HG03025 (cell line): ENCODE data around the gene CFDP1.
A peak's percentile ranks its signal among the peaks of the same experiment; 100 is the strongest.
"Not testable (repeated sequence)": the region's sequence is repeated elsewhere in the genome, so short reads cannot be mapped to it uniquely, and the experiment has no call there.

ENCODE experiments used
- ATAC-seq: cut with Tn5 transposase; IDR thresholded peaks from one replicate; pipeline ENCODE4 v1.9.1; 2021; ENCODE audit warnings: mild to moderate bottlenecking, moderate library complexity; ENCODE audit not compliant: unreplicated experiment, low FRiP score

Gene CFDP1

DNA sequence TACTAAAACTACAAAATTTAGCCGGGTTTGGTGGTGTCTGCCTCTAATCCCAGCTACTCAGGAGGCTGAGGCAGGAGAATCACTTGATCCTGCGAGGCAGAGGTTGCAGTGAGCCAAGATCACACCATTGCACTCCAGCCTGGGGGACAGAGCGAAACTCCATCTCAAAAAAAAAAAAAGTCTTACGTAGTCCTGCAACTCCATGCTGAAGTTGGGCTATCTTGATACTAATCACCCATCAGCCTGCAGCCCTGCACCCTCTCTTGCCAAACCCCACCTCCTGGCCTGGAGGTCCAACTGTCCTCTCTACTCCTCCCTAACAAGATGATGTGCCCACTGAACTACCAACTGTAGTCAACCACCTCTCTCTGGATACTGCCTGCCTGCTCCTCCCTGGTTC, 26.4 kb upstream of the CFDP1 start:
- ATAC-seq, result no peak

DNA sequence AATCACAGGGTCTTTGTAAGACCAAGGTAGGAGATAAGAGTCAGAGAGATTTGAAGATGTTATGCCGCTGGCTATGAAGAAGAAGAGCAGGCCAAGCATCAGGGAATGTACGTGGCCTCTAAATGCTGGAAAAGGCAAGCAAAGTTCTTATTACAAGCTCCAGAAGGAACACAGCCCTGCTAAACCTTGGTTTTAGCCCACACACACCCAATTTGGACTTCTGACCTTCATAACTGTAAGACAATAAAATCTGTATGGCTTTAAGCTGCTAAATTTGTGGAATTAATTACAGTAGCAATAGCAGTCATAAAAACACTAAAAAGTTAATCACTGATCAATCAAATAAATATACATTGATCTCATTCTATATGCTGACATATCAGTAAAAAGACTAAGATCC, 25.1 kb upstream of the CFDP1 start:
- ATAC-seq, result no peak

DNA sequence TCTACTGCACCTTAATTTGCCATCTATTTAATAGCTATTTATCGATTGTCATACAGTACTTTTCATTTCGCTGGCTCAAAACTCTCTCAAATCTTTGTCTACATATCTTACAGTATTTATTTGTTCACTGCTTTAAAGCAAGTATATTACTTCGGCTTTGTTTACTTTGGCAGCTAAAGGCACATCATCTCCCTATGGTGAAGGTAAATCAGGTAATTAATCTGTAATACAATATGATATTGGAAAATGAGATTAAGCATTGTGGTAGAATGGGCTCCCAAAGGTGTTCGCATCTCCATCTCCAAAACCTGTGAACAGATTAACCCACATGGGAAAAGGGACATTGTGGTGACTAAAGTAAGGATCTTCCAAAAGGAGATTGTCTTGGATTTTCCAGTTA, 24.7 kb upstream of the CFDP1 start:
- ATAC-seq, result no peak

DNA sequence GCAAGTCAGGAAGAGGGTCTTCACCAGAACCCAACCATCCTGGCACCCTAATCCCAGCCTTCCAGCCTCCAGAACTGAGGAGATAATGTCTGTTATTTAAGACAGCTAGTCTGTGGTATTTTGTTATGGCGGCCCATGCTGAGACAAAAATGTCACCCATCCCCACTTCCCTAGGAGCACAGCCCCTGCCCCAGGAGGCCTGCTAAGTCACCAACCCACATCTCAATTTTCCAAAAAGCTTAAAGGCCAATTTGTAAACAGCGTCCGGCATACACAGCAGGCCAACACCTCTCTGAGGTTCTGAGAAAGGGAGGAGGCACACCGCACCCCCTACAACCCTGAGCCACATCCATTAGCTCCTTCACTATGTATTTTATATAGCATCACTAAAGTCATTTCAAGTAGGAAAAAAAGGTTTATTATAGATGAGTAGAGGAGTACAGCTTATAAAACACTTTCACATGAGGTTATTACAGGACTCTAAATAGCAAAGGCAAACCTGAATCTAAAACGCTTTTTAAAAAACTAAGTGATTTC, 24.2 kb upstream of the CFDP1 start:
- ATAC-seq, result no peak

DNA sequence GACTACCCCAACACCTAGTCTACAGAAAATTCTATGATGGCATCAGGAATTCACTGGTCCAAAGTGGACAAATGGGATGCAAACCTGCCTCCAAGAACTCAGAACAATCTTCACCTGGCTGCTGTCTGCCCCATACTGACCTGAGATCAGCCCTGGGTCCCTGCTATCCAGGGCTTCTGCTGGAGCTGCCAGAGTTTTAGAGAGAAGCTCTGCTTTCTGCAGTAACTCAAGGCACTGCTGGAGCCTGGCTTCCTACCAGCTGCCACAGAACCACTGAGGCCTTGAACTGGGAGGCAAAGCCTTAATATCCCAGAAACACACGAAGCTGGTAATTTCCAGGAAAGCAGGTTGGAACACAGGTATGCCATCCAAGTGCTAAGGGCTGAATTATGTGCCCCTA, 23.7 kb upstream of the CFDP1 start:
- ATAC-seq, result no peak

DNA sequence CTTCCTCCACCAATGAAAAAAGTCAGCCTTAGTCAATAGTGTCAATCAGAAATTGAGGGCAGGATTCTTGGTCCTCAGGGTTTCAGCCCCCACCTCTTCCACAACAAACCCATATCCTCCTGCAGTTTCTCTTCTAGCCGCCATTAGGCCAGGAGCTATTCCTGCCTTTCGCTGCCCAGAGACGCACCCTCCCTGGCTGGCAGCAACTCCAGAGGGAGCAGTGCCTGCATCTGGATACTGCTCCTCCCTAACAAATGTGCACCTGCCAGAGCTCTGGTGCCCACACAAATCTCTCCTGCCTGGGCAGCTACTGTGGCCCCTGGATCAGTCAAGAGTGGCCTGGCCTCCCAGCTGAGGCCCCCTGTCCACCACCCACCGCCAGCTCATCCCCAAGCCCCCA, 23.2 kb upstream of the CFDP1 start:
- ATAC-seq, result not testable (repeated sequence)

DNA sequence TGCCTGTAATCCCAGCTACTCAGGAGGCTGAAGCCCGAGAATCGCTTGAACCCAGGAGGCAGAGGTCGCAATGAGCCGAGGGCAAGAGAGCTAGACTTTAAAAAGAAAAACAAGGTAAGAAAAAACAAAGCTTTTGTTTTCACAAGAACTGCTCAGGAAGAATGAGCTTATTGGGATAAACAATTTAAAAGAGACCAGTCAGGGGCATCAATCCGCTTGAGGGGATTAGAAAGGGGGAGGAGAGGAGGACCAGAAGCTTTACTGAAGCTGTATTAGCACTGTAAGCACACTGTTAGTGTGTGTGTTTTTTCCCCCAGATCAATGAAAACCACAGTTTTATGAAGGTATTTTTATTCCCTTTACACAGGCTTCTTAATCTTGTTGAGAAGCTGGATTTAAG, 22.4 kb upstream of the CFDP1 start:
- ATAC-seq, result no peak

DNA sequence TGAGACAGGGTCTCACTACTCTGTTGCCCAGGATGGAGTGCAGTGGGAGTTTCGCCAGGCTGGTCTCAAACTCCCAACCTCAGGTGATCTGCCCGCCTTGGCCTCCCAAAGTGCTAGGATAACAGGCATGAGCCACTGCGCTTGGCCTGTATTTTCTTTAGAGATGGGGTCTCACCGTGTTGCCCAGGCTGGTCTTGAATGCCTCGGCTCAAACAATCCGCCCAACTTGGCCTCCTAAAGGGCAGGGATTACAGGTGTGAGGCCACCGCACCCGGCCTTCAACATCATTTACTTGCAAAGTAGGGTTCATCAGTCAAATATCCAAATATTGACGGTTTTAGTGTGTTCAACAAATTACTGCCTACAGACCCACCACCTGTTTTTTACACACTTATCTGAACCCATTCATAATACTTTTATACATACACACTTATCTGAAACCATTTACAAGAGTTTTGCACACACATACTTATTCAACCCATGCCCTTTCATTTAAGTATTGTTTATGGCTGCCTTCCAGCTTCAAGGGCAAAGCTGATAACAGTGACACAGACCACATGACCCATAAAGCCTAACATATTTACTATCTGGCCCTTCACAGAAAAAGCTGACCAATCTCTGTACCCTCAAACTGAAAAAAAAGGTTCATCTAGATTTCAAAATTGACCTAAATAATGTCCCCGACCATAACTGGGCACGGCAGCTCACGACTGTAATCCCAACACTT, 19.3 kb upstream of the CFDP1 start:
- ATAC-seq, result no peak

DNA sequence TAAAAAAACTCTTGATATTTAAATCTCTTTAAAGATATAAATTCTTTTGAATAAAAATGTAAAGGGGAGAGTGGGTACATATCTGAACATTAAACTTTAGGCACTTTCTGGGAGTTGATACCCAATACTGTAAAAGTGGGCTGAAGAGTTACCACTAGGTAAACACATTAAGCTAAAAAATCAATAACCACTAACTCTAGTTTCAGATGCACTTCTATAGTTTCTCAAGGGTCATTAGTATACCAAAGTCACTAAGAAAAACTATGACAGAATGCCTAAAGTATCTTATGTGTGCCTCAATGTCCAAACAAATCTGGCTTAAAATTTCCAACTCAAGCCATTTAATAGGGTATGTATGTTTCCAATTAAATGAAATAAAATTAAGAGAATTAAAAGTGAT, 13.1 kb upstream of the CFDP1 start:
- ATAC-seq, result no peak

DNA sequence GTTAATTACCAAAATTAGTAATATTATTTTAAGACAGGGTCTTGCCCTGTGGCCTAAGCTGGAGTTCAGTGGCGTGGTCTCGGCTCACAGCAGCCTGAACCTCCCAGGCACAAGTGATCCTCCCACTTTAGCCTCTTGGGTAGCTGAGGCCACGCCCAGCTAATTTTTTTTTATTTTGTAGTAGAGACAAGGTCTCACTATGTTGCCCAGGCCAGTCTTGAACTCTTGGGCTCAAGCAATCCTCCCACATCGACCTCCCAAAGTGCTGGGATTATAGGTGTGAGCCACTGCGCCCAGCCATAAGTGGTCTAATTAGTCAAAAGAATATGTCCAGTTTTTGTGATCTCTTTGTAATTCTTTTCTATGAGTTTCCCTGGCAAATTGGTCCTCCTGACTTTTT, 12.0 kb upstream of the CFDP1 start:
- ATAC-seq, result no peak

DNA sequence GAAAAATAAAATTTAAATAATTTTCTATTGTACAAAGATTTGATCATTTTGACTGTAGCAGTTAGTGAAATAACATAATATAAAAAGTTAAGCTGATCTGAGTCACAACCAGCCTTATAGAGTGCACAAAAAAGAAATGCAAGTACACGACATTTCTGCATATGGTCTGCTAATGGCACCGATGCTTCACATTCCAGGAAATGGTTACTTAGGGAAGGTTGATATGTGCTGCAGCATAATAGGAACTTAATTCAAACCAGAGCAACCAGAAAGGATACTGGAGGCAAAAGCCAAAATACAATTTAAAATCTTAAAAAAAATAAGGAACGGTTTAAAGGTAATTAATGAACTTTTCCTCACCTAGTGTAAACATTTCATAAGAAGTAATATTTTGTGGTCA, 10.0 kb upstream of the CFDP1 start:
- no peak for ATAC-seq

DNA sequence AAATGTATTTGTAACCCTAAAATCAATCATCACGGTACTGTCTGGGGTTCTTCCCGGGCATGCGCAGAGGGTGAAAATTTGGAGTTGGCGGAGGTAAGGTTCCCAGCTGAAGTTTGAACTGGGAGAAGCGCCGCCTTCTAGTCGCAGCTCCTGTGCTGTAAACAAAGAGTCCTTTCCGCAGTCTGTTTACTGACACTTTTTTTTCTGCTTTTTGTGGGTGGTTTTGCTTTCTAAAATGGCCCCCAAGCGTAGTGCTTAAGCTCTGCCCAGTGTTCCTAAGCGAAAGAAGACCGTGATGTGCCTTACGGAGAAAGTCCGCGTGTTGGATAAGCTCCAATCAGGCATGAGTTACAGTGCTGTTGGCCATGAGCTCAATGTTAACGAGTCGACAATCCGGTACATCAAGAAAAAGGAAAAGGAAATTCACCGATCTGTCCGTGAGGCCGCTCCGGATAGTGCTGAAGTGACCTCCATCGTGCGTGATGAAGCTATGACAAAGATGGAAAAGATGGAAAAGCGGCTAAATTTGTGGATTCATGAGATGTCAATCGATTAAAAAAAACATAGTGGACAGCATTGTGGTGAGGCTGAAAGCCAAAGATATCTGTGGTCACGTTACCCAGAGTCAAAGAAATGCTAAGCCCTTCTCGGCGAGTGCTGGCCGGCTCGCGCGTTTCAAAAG, 570 bp upstream of the CFDP1 start:
- ATAC-seq, result peak; percentile 83

DNA sequence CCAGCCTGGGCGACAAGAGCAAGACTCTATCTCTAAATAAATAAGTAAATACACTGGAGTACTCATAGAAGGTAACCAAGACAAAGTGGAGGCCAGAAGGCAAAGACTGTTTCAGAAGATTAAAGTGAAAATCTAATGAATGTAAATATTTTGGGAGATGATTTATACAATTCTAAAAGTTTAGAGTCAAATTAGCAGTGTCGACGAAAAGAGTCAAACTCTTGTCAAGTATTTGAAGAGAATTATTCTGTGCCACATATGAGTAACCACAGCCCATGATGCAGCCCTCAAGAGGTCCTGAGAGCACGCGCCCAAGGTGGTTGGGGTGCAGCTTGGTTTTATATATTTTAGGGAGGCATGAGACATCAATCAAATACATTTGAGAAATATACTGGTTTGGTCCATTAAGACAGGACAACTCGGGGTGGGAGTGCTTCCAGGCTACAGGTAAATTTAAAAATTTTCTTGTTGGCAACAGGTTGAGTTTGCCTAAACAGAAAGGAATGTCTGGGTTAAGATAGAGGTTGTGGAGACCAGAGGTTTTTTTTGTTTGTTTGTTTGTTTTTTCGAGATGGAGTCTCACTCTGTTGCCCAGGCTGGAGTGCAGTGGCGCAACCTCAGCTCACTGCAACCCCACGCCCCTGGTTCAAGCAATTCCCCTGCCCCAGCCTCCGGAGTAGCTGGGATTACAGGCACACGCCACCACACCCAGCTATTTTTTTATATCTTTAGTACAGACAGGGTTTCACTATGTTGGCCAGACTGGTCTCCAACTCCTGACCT, 3.5 kb downstream of the CFDP1 start:
- no peak for ATAC-seq

DNA sequence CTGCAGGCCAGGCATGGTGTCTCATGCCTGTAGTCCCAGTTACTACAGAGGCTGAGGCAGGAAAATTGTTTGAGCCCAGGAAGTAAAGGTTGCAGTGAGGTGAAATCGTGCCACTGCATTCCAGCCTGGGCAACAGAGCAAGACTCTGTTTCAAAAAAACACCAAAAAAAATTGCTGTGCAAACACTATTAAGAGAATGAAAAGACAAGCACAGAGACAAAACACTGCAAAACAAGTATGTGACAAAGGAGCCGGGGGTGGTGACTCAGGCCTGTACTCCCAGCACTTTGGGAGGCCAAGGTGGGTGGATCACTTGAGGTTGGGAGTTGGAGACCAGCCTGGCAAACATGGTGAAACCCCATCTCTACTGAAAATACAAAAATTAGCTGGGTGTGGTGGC, 6.8 kb downstream of the CFDP1 start:
- ATAC-seq, result not testable (repeated sequence)

DNA sequence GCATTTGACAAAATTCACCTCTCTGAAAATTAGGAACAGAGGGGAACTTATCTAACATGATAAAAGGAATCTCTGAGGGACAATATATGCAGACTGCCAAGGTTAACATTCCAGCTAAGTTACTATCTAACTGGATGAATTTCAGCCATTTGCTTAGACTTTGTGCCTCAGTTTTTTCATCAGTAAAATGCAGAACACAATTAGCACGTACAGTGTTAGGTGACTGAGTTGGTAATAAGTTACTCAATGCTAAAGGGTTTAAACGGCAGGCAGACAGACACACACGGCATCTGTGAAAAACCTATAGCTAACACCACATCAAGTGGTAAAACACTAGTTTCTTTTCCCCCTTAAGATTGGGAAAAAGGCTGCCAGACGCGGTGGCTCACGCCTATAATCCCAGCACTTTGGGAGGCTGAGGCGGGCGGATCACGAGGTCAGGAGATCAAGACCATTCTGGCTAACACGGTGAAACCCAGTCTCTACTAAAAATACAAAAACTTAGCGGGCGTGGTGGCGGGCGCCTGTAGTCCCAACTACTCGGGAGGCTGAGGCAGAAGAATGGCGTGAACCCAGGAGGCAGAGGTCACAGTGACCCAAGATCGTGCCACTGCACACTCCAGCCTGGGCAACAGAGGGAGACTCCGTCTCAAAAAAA, 9.1 kb downstream of the CFDP1 start:
- not testable (repeated sequence) for ATAC-seq

DNA sequence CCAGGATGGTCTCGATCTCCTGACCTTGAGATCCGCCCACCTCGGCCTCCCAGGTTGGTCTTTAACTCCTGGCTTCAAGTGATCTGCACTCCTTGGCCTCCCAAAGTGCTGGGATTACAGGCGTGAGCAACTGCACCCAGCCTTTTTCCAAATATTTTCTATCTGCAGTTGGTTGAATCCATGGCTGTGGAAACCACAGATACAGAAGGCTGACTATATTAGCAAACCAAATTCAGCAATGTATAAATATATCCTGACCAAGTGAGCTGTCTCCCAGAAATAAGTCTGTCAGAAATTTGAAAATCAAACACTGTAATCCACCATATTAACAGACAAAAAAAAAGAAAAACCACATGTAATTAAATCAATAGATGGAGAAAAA, 9.6 kb downstream of the CFDP1 start:
- ATAC-seq, result no peak

DNA sequence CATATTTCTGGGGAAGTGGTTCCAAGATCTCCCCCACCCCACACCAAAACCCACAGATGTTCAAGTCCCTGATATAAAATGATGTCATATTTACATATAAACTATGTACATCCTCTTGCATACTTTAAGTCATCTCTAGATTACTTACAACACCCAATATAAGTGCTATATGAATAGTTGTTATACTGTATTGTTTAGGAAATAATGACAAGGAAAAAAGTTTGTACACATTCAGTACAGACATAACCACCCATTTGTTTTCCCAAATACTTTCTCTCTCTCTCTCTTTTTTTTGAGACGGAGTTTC, 11.5 kb downstream of the CFDP1 start:
- ATAC-seq, result no peak

DNA sequence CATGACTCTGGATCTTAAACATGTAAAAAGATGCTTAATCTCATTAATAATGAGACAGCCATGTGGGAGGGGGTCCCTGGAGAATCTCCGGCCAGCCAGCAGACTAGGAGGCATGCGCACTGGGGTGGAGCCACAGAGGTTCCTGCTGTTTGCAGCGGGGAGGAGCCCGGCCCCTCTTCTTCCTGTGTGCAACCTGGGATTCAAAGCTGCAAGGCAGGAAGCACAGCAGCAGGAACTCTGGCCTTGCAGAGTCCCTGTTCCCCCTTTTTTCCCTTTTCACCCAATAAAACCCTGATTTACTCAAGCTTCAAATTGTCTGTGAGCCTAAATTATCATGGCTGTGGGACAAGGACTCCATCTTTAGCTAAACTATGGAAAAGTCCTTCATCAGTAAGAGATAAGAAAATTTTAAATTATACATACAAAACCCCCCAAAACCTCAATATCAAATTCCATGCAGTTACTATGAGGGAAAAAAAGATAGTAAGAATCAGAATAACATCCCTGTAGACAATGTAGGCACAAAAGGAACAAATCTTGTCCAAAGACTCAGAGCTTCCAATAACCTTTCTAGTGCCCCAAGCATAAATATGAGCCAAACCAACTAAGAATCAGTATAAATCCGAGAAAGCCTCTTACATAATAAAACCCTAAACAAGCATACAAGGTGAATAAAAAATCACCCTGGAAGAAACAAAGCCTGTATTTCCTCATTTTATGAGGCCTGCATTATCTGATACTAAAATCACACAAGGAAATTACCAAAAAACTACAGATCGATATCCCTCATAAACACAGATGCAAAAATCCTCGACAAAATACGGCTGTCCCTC, 12.1 kb downstream of the CFDP1 start:
- ATAC-seq, result no peak

DNA sequence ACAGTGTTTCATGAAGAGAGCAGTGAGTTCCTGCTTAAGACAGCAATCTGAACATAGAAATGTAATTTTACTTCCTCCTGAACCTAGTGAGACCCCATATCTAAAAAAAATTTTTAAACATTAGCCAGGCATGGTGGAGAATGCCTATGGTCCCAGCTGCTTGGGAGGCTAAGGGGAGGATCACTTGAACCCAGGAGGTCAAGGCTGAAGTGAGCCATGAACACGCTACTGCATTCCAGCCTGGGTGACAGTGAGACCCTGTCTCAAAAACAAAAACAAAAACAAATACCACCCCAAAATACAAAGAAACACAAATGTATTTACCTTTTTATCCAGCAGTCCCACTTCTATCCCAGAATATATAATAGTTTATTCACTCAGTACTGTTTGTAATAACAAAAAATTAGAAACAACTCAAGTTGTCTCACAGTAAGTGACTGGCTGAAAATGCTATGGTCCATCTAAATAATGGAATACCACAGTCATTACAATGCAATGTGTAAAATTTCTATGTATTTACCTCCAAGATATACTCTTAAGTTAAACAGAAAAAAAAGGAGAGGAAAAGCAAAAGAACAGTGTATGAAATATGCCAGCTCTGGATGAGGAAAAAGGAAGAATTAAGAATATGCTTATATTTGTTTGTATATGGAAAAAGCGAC, 16.3 kb downstream of the CFDP1 start:
- no peak for ATAC-seq
